CD4-positive, alpha-beta T cell (primary cell): Measurements from ENCODE around the gene CAMK2N1. TPM values are rescaled to one million over a fixed set of nuclear protein-coding genes. Genes with fewer than 3 reads are reported as not detected.
"Not testable (repeated sequence)": the region's sequence is repeated elsewhere in the genome, so short reads cannot be mapped to it uniquely, and the experiment has no call there.

Source experiments
- ATAC-seq: fragments of 200-7000 bp; cut with Tn5 transposase; one replicate; pipeline ENCODE4 v1.10.0; 2022; ENCODE audit warnings: mild to moderate bottlenecking; ENCODE audit not compliant: poor library complexity
- CTCF ChIA-PET: fragments of 350-600 bp; sonication (Branson Sonifier 250); formaldehyde crosslinking; loops from one replicate; lab custom pipeline; 2021; ENCODE audit warnings: antibody characterized with exemption, inconsistent platforms; lab: Charles Lee
- POLR2A ChIA-PET: fragments of 350-600 bp; sonication (Branson Sonifier 250); formaldehyde crosslinking; loops from one replicate; lab custom pipeline; 2021; ENCODE audit warnings: antibody characterized with exemption, inconsistent platforms; lab: Charles Lee
- DNase-seq, 14 experiments: peaks; one replicate each; pipeline ENCODE4 v3.0.0-alpha.2; 2013 to 2020; ENCODE audit warnings: mixed read lengths in 2 of 14
- H3K27ac ChIP-seq, 2 donors: one replicate each; pipeline versions ENCODE4 v1.5.1 to v1.7.0; 2013; ENCODE audit warnings: low read length in 2 of 2, low read depth in 1 of 2, mild to moderate bottlenecking in 1 of 2
- H3K27me3 ChIP-seq, 2 experiments: 1 replicate in 1 of 2; 2 replicates in 1 of 2; pipeline versions ENCODE4 v1.6.1 to v1.7.0; 2013; ENCODE audit warnings: low read length in 2 of 2, control low read depth in 1 of 2, mild to moderate bottlenecking in 1 of 2, moderate library complexity in 1 of 2; ENCODE audit not compliant: insufficient read depth in 2 of 2, control insufficient read depth in 1 of 2
- H3K36me3 ChIP-seq: one replicate; pipeline ENCODE4 v1.6.1; 2013; ENCODE audit warnings: low read length, control low read depth; ENCODE audit not compliant: insufficient read depth
- H3K4me1 ChIP-seq: one replicate; pipeline ENCODE4 v1.6.1; 2013; ENCODE audit warnings: low read length, control low read depth; ENCODE audit not compliant: insufficient read depth
- H3K4me3 ChIP-seq: one replicate; pipeline ENCODE4 v1.5.1; 2013; ENCODE audit warnings: mild to moderate bottlenecking, low read length, moderate library complexity
- H3K9me3 ChIP-seq, 2 experiments: 1 replicate in 1 of 2; 2 replicates in 1 of 2; pipeline versions ENCODE4 v1.6.1 to v1.7.0; 2013; ENCODE audit warnings: low read length in 2 of 2, mild to moderate bottlenecking in 2 of 2, control low read depth in 1 of 2, moderate library complexity in 1 of 2; ENCODE audit not compliant: control insufficient read depth in 1 of 2, insufficient read depth in 1 of 2
- H3K27ac Mint-ChIP-seq: one replicate; pipeline ENCODE4 v1.8.0; 2020; ENCODE audit warnings: mixed read lengths
- H3K27me3 Mint-ChIP-seq: one replicate; pipeline ENCODE4 v1.8.0; 2021; ENCODE audit warnings: mixed read lengths
- H3K36me3 Mint-ChIP-seq: one replicate; pipeline ENCODE4 v1.8.0; 2021; ENCODE audit warnings: low read depth, mixed read lengths
- H3K4me1 Mint-ChIP-seq: one replicate; pipeline ENCODE4 v1.8.0; 2021; ENCODE audit warnings: low read depth, mixed read lengths
- H3K4me3 Mint-ChIP-seq: one replicate; pipeline ENCODE4 v1.8.0; 2020; ENCODE audit warnings: mild to moderate bottlenecking, mixed read lengths
- H3K9me3 Mint-ChIP-seq: one replicate; pipeline ENCODE4 v1.8.0; 2020; ENCODE audit warnings: mixed read lengths
- intact Hi-C, 2 experiments: fragments of 100-400 bp; cut with DNase I in 1 of 2; cut with micrococcal nuclease in 1 of 2; formaldehyde crosslinking; loops; one replicate each; pipeline versions ENCODE4 v1.15.1 to v1.9.0; 2023 to 2025; cut with DNase I, micrococcal nuclease
- total RNA-seq, 174 experiments: library from RNA in 2 of 174; stranded (reverse) in 2 of 174; gene quantifications; one replicate each; pipeline ENCODE4 v1.2.3 and lab custom pipeline; 2021 to 2026
- TF ChIP-seq, protein P1 (sequence below): fragments of 200-600 bp; IDR thresholded peaks from one replicate; pipeline ENCODE4 v1.8.0; 2022; ENCODE audit warnings: antibody characterized with exemption, mild to moderate bottlenecking

The CAMK2N1 gene
- total RNA-seq, 2 experiments from 2014 or later, result 2.3 TPM

DNA sequence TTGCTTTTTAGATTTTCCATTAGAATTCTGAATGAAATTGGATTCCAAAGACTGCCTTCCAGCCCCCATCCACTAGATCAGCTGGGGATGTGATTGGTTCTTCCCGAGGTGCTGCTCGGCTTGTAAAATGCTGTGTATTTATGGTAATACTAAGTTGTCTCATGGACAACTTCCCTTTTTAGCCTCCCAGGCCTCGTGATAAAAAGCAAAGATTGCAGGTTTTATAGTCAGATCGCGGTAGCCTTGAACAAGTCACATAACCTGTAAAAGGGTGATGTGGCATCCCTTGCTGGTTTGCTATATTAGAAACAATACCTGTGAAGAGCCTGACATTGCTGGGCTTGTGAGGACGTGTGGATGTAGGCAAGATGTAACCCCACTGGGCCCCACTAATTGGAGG, 11.5 kb upstream of the CAMK2N1 start:
- Histone ChIP-seq H3K4me1 (peaks cover 9% of the 10 kb centered on the region), H3K36me3 (peaks cover 43% of the 10 kb centered on the region), H3K4me3 (no peak overlapping the region), H3K27ac (no peak overlapping the region), H3K9me3 (no peaks in the 10 kb centered on the region), H3K27me3 (no peaks in the 10 kb centered on the region)
- intact Hi-C loops, result no loop called here
- Mint-ChIP-seq H3K9me3 (no peaks in the 10 kb centered on the region), H3K36me3 (peaks cover 43% of the 10 kb centered on the region), H3K4me1 (no peaks in the 10 kb centered on the region), H3K27ac (no peak overlapping the region), H3K4me3 (no peak overlapping the region), H3K27me3 (no peaks in the 10 kb centered on the region)
- POLR2A ChIA-PET, result no interaction called here
- ATAC-seq (no peak), DNase-seq (no peak)
- TF ChIP-seq, protein P1, sequence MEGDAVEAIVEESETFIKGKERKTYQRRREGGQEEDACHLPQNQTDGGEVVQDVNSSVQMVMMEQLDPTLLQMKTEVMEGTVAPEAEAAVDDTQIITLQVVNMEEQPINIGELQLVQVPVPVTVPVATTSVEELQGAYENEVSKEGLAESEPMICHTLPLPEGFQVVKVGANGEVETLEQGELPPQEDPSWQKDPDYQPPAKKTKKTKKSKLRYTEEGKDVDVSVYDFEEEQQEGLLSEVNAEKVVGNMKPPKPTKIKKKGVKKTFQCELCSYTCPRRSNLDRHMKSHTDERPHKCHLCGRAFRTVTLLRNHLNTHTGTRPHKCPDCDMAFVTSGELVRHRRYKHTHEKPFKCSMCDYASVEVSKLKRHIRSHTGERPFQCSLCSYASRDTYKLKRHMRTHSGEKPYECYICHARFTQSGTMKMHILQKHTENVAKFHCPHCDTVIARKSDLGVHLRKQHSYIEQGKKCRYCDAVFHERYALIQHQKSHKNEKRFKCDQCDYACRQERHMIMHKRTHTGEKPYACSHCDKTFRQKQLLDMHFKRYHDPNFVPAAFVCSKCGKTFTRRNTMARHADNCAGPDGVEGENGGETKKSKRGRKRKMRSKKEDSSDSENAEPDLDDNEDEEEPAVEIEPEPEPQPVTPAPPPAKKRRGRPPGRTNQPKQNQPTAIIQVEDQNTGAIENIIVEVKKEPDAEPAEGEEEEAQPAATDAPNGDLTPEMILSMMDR, result no peak
- CTCF ChIA-PET, result no interaction called here

DNA sequence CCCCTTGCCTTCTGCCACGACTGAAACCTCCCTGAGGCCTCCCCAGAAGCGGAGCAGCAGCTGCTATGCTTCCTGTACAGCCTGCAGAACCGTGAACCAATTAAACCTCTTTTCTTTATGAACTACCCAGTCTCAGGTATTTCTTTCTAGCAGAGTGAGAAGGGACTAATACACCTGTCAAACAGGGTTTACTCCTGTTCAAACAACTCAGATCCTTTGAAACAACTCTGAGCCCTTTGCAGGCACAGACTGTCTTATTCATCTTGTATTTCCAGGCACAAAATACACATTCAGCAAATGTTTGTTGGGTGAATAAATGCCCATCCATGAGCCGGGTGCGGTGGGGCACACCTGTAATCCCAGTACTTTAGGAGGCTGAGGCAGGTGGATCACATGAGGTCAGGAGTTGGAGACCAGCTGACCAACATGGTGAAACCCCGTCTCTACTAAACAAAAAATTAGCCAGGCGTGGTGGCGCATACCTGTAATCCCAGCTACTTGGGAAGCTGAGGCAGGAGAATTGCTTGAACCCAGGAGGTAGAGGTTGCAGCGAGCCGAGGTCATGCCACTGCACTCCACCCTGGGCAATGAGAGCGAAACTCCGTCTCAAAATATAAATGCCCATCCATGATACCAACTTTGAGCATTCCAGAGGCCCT, 10.8 kb upstream of the CAMK2N1 start:
- H3K4me3 Mint-ChIP-seq, intact Hi-C loops, H3K4me1 ChIP-seq, H3K9me3 Mint-ChIP-seq, H3K4me1 Mint-ChIP-seq, ATAC-seq, H3K27ac ChIP-seq, H3K9me3 ChIP-seq, H3K27me3 Mint-ChIP-seq, H3K27ac Mint-ChIP-seq, H3K4me3 ChIP-seq, POLR2A ChIA-PET, DNase-seq, CTCF ChIA-PET, H3K27me3 ChIP-seq: not testable (repeated sequence)
- peaks cover 37% of the 10 kb centered on the region for H3K36me3 Mint-ChIP-seq
- H3K36me3 ChIP-seq, result peaks cover 37% of the 10 kb centered on the region

DNA sequence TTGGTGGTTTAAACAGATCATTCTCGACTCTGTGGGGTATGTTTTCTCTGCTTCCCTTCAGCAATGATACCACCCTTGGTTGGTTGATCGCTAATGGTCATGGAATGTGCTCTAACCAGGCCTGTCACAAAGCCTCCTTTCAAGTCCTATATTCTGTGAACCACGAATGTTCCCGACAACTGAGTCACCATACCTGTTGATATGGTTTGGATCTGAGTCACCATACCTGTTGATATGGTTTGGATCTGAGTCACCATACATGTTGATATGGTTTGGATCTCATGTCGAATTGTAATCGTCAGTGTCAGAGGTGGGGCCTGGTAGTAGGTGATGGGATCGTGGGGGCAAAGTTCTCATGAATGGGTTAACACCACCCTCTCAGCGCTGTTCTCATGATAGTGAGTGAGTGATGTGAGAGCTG, 10.2 kb upstream of the CAMK2N1 start:
- H3K9me3 ChIP-seq, result no peaks in the 10 kb centered on the region
- no peak for ATAC-seq
- ChIA-PET POLR2A (no interaction called here), CTCF (no interaction called here)
- Mint-ChIP-seq H3K36me3 (peaks cover 31% of the 10 kb centered on the region), H3K27me3 (no peaks in the 10 kb centered on the region), H3K4me3 (no peak overlapping the region), H3K4me1 (no peaks in the 10 kb centered on the region), H3K9me3 (no peaks in the 10 kb centered on the region), H3K27ac (no peak overlapping the region)
- H3K4me3 ChIP-seq, result no peak overlapping the region
- intact Hi-C loops, result no loop called here
- peaks cover 9% of the 10 kb centered on the region for H3K4me1 ChIP-seq
- no peak overlapping the region for H3K27ac ChIP-seq
- peak in 1 of 14 experiments; percentile 16 for DNase-seq
- no peaks in the 10 kb centered on the region for H3K27me3 ChIP-seq
- TF ChIP-seq, protein P1, result no peak
- H3K36me3 ChIP-seq, result peaks cover 31% of the 10 kb centered on the region

DNA sequence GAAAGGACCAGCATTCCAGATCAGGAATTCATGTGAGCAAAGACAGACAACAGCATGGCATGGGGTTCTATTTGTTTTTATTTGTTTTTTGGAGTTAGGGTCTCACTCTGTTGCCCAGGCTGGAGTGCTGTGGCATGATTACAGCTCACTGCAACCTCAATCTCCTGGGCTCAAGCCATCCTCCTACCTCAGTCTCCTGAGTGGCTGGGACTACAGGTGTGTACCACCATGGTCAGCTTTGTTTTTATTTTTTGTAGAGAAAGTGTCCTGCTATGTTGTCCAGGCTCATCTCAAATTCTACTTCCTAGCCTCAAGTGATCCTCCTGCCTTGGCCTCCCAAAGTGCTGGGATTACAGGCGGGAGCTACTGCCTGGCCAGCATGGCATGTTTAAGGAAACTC, 9.7 kb upstream of the CAMK2N1 start:
- ATAC-seq (no peak), DNase-seq (no peak)
- POLR2A ChIA-PET, result no interaction called here
- Mint-ChIP-seq H3K4me3 (no peak overlapping the region), H3K27ac (no peak overlapping the region), H3K36me3 (peaks cover 25% of the 10 kb centered on the region), H3K9me3 (no peaks in the 10 kb centered on the region), H3K27me3 (no peaks in the 10 kb centered on the region), H3K4me1 (no peaks in the 10 kb centered on the region)
- H3K4me1 ChIP-seq, result peaks cover 9% of the 10 kb centered on the region
- peaks cover 25% of the 10 kb centered on the region for H3K36me3 ChIP-seq
- CTCF ChIA-PET, result interaction anchor here (1.3 kb wide), 1 partner anchor 10 kb away, joined by 3 read pairs; the partner anchor contains the start of gene CAMK2N1
- no peak overlapping the region for H3K27ac ChIP-seq
- H3K4me3 ChIP-seq, result no peak overlapping the region
- H3K9me3 ChIP-seq, result no peaks in the 10 kb centered on the region
- TF ChIP-seq, protein P1, result no peak
- intact Hi-C loops, result no loop called here
- no peaks in the 10 kb centered on the region for H3K27me3 ChIP-seq
